ENCODE measurements around the gene TCERG1L. TPM values are rescaled to one million over a fixed set of nuclear protein-coding genes. Genes with fewer than 3 reads are reported as not detected.
"Not testable (repeated sequence)": the region's sequence is repeated elsewhere in the genome, so short reads cannot be mapped to it uniquely, and the experiment has no call there.

The TCERG1L gene
- total RNA-seq, 1 donor from 2014 or later = 0.07 TPM

- intact Hi-C loops (cut with micrococcal nuclease); H3K4me1 Mint-ChIP-seq (ENCODE audit: low read depth); H3K27ac Mint-ChIP-seq; H3K4me3 Mint-ChIP-seq (ENCODE audit: low read depth); DNase-seq (ENCODE audit: low spot score); H3K36me3 Mint-ChIP-seq (ENCODE audit: low read depth); H3K27me3 Mint-ChIP-seq (ENCODE audit: low read depth); H3K9me3 Mint-ChIP-seq: not testable (repeated sequence)
Observed at GRCh38 chr10:131234606-131235005, 76.9 kb downstream of the TCERG1L start.

DNA sequence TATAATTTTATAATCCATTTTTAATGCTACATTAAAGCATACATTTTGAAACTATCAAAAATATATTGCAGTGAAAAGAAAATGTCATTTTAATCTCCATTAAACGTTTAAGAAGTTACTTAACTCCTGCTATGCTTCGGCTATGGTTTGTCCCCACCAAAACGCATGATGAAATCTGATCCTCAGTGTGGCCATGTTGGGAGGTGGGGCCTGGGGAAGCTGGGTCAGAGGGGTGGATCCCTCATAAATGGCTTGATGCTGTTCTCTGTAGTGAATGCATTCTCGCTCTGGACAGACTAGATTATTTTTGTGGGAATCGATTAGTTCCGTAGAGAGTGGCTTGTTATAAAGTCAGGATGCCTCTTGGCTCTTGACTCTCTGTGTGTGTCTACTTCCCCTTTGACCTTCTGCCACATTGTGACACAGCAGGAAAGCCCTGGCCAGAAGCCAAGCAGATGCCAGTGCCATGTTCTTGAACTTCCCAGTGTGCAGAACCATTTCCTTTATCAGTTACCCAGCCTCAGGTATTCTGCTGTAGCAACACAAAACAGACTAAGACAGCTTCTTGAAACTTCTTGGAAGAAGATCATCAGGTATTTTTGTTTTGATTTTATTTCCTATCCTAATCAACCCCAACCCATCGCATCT is 77.8 kb downstream of the TCERG1L start:
- H3K4me1 Mint-ChIP-seq (ENCODE audit: low read depth) = no peaks in the 10 kb centered on the region
- no peak overlapping the region for H3K27ac Mint-ChIP-seq
- intact Hi-C loops (cut with micrococcal nuclease) = no loop called here
- H3K9me3 Mint-ChIP-seq = no peaks in the 10 kb centered on the region
- DNase-seq (ENCODE audit: low spot score) = no peak
- H3K4me3 Mint-ChIP-seq (ENCODE audit: low read depth) = no peak overlapping the region
- H3K27me3 Mint-ChIP-seq (ENCODE audit: low read depth) = no peaks in the 10 kb centered on the region
- H3K36me3 Mint-ChIP-seq (ENCODE audit: low read depth) = no peaks in the 10 kb centered on the region

DNA sequence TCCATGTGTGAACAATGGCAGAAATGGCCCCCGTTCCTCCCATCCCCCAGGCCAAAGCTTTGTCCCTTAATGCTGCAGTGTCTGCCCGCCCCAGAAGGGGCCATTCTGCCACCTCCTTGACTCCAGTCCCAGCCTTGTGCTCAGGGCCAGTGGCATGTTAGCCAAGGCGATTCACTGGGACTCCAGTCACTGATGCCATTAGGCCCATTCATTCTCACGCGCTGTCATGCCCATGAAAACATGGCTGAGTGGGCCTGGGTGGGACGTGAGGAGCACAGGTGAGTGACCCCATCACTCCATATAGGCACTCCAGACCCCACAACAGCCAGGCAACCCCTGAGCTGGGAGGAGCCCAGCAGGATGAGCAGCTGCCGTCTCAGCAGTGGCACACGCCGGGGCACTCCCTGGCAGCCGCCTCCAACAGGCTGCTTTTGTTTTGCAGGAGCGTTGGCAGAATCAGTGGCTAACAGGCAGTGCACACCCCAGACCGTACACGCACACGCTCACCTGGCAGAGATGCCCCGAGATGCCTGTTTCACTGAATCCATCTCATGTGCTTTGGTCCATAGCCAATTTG is 79.5 kb downstream of the TCERG1L start:
- DNase-seq (ENCODE audit: low spot score) = no peak
- H3K4me3 Mint-ChIP-seq (ENCODE audit: low read depth) = no peak overlapping the region
- H3K27ac Mint-ChIP-seq = no peak overlapping the region
- H3K27me3 Mint-ChIP-seq (ENCODE audit: low read depth) = no peaks in the 10 kb centered on the region
- no peaks in the 10 kb centered on the region for H3K9me3 Mint-ChIP-seq
- H3K36me3 Mint-ChIP-seq (ENCODE audit: low read depth) = no peaks in the 10 kb centered on the region
- H3K4me1 Mint-ChIP-seq (ENCODE audit: low read depth) = no peaks in the 10 kb centered on the region
- intact Hi-C loops (cut with micrococcal nuclease) = no loop called here

DNA sequence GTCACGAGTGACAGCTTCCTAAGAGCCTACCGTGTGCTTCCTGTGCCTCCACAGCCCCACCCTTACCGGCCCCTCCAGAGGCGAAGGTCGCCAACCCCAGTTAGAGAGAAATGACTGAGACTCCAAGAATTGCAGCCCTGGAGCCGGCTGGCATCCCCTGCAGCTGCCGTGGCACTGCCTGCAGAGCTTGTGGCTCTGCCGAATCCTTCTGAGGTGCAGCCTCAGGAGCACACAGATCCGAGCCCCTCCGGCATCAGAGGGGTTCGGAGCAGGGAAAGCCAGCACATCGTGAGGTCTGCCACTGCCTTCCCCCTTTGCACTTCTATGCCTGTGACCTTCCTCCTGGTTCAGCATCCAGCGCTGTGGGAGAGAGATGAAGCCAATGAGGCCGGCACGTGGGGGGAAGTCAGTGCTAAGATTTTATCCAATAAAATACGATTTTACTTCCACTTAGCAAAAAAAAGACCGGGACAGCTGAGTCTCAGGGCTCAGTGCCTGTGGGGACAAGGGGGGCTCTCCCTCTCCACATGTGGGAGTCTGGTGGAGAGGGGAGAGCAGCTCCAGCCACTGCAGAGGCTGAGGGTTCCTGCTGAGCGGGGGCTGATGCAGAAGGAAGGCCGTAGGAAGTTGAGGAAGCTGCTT is 80.1 kb downstream of the TCERG1L start:
- H3K4me3 Mint-ChIP-seq (ENCODE audit: low read depth) = no peak overlapping the region
- intact Hi-C loops (cut with micrococcal nuclease) = no loop called here
- H3K27ac Mint-ChIP-seq = no peak overlapping the region
- no peaks in the 10 kb centered on the region for H3K4me1 Mint-ChIP-seq (ENCODE audit: low read depth)
- DNase-seq (ENCODE audit: low spot score) = no peak
- no peaks in the 10 kb centered on the region for H3K36me3 Mint-ChIP-seq (ENCODE audit: low read depth)
- no peaks in the 10 kb centered on the region for H3K9me3 Mint-ChIP-seq
- no peaks in the 10 kb centered on the region for H3K27me3 Mint-ChIP-seq (ENCODE audit: low read depth)

- H3K4me3 Mint-ChIP-seq (ENCODE audit: low read depth) = no peak overlapping the region
- intact Hi-C loops (cut with micrococcal nuclease) = no loop called here
- no peak for DNase-seq (ENCODE audit: low spot score)
- H3K9me3 Mint-ChIP-seq = no peaks in the 10 kb centered on the region
- no peak overlapping the region for H3K27ac Mint-ChIP-seq
- no peaks in the 10 kb centered on the region for H3K4me1 Mint-ChIP-seq (ENCODE audit: low read depth)
- no peaks in the 10 kb centered on the region for H3K27me3 Mint-ChIP-seq (ENCODE audit: low read depth)
- no peaks in the 10 kb centered on the region for H3K36me3 Mint-ChIP-seq (ENCODE audit: low read depth)
Observed at GRCh38 chr10:131230641-131231322, 80.7 kb downstream of the TCERG1L start.

- no peak for DNase-seq (ENCODE audit: low spot score)
Observed at GRCh38 chr10:131230166-131230565, 81.4 kb downstream of the TCERG1L start.

GRCh38 chr10:131227163-131227740 is 84.3 kb downstream of the TCERG1L start:
- DNase-seq (ENCODE audit: low spot score) = no peak
- no peaks in the 10 kb centered on the region for H3K4me1 Mint-ChIP-seq (ENCODE audit: low read depth)
- no peak overlapping the region for H3K4me3 Mint-ChIP-seq (ENCODE audit: low read depth)
- no peaks in the 10 kb centered on the region for H3K9me3 Mint-ChIP-seq
- H3K36me3 Mint-ChIP-seq (ENCODE audit: low read depth) = no peaks in the 10 kb centered on the region
- intact Hi-C loops (cut with micrococcal nuclease) = no loop called here
- H3K27me3 Mint-ChIP-seq (ENCODE audit: low read depth) = no peaks in the 10 kb centered on the region
- no peak overlapping the region for H3K27ac Mint-ChIP-seq

More at GRCh38 chr10:131230166-131230565, 81.4 kb downstream of the TCERG1L start:
- H3K4me3 Mint-ChIP-seq (ENCODE audit: low read depth) = no peak overlapping the region
- no peaks in the 10 kb centered on the region for H3K4me1 Mint-ChIP-seq (ENCODE audit: low read depth)
- no peaks in the 10 kb centered on the region for H3K36me3 Mint-ChIP-seq (ENCODE audit: low read depth)
- H3K9me3 Mint-ChIP-seq = no peaks in the 10 kb centered on the region
- intact Hi-C loops (cut with micrococcal nuclease) = no loop called here
- no peak overlapping the region for H3K27ac Mint-ChIP-seq
- H3K27me3 Mint-ChIP-seq (ENCODE audit: low read depth) = no peaks in the 10 kb centered on the region

GRCh38 chr10:131226446-131227162 is 84.9 kb downstream of the TCERG1L start:
- intact Hi-C loops (cut with micrococcal nuclease) = no loop called here
- no peak for DNase-seq (ENCODE audit: low spot score)
- Mint-ChIP-seq H3K27ac (no peak overlapping the region), H3K9me3 (no peaks in the 10 kb centered on the region), H3K4me1 (ENCODE audit: low read depth) (no peaks in the 10 kb centered on the region), H3K4me3 (ENCODE audit: low read depth) (no peak overlapping the region), H3K27me3 (ENCODE audit: low read depth) (no peaks in the 10 kb centered on the region), H3K36me3 (ENCODE audit: low read depth) (no peaks in the 10 kb centered on the region)

DNA sequence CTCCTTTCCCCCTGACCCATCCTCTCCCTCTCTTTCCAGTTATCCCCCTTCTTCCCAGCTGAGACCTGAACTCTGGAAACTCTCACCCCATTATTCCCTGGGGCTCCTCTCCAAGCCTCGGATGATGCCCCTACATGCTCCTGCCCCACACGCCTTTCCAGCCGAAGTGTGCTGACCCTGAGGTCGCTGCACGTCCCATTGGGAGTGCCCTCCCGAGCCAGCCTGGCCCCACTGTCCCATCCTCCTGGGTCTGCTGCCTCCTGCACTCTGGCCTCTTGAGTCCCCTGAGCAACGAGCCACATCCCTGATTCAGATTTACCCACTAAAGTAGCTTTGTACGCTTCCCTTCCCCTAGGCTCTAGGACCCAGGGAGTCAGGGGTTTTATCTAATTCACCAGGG is 87.4 kb downstream of the TCERG1L start:
- Mint-ChIP-seq H3K4me1 (ENCODE audit: low read depth) (no peaks in the 10 kb centered on the region), H3K36me3 (ENCODE audit: low read depth) (no peaks in the 10 kb centered on the region), H3K27ac (no peak overlapping the region), H3K4me3 (ENCODE audit: low read depth) (no peak overlapping the region), H3K27me3 (ENCODE audit: low read depth) (no peaks in the 10 kb centered on the region), H3K9me3 (no peaks in the 10 kb centered on the region)
- no peak for DNase-seq (ENCODE audit: low spot score)
- intact Hi-C loops (cut with micrococcal nuclease) = no loop called here

DNA sequence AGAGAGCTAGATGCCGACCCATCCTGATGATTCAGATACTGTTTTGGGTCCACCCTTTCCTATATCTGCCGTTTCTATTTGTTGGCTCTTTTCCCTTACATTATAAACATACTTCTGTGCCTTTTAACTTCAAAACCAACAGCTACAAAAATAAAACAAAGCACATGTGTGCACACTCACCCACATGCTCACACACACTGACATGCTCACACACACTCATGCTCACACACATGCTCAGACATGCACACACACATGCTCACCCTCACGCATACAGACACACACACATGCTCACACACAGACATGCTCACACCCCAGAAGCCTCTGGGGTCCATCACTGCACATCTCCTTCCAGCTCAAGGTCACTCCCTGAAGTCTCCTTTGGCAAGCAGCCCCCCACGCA is 88.1 kb downstream of the TCERG1L start:
- no peaks in the 10 kb centered on the region for H3K36me3 Mint-ChIP-seq (ENCODE audit: low read depth)
- no peak overlapping the region for H3K4me3 Mint-ChIP-seq (ENCODE audit: low read depth)
- H3K4me1 Mint-ChIP-seq (ENCODE audit: low read depth) = no peaks in the 10 kb centered on the region
- no peaks in the 10 kb centered on the region for H3K27me3 Mint-ChIP-seq (ENCODE audit: low read depth)
- H3K9me3 Mint-ChIP-seq = no peaks in the 10 kb centered on the region
- no peak overlapping the region for H3K27ac Mint-ChIP-seq
- intact Hi-C loops (cut with micrococcal nuclease) = no loop called here
- DNase-seq (ENCODE audit: low spot score) = no peak

DNA sequence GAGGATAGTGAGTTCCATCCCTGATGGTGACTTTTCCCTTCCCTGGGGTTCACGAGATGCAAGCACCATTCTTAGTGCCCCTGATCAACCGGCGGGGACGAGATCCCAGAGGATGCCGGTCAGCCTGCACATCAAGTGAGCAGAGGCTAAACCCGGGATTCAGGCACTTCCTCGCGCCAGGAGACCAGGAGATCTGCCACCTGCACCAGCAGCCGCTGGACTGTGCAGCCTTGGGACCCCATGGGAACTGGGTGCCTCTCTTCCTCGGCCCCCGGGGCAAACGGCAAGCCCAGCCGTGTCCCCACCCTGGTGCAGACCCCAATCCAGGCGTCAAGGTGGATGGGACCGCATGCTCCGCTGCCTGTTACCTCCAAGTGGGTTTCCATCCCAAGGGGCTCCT is 88.5 kb downstream of the TCERG1L start:
- no peaks in the 10 kb centered on the region for H3K36me3 Mint-ChIP-seq (ENCODE audit: low read depth)
- H3K27ac Mint-ChIP-seq = no peak overlapping the region

DNA sequence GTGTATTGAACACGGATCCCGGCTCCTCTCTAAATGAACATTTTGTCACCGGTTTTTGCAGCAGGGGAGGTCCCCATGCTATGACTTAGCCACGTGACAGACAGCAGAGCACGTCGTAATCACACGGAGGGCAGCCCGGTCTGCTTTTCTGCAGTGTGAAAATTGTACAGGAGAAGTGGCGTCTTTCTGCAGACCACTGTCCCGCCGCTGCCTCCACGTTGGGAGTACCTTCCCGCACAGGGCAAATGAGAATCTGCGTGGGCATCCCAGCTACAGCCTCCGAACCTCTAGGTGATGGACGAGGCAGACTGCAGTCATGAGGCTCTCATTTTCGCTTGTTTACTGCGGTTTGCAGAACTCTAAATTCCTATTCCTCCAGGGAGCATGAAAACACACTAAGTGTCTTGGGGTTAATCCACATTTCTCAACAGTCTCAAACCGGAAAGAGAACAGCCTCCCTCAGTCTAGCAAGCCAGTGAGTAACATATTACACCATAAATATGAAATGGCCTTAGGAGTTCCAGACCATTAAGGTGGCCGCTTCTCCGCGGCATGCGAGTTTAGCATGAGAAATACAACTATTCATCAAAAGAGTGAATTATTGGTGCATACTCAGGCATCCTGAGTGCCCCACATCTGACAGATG is 89.8 kb downstream of the TCERG1L start:
- no peaks in the 10 kb centered on the region for H3K4me1 Mint-ChIP-seq (ENCODE audit: low read depth)
- no peaks in the 10 kb centered on the region for H3K27me3 Mint-ChIP-seq (ENCODE audit: low read depth)
- intact Hi-C loops (cut with micrococcal nuclease) = no loop called here
- no peak overlapping the region for H3K4me3 Mint-ChIP-seq (ENCODE audit: low read depth)
- no peak for DNase-seq (ENCODE audit: low spot score)
- no peak overlapping the region for H3K27ac Mint-ChIP-seq
- H3K9me3 Mint-ChIP-seq = no peaks in the 10 kb centered on the region
- no peaks in the 10 kb centered on the region for H3K36me3 Mint-ChIP-seq (ENCODE audit: low read depth)

More for the DNA sequence above, 88.5 kb downstream of the TCERG1L start:
- Mint-ChIP-seq H3K4me3 (ENCODE audit: low read depth) (no peak overlapping the region), H3K4me1 (ENCODE audit: low read depth) (no peaks in the 10 kb centered on the region), H3K9me3 (no peaks in the 10 kb centered on the region), H3K27me3 (ENCODE audit: low read depth) (no peaks in the 10 kb centered on the region)
- intact Hi-C loops (cut with micrococcal nuclease) = no loop called here
- DNase-seq (ENCODE audit: low spot score) = no peak

Data from activated T-helper 2 cell treated with anti-CD3 and anti-CD28 coated beads, Interferon-gamma antibody, Interleukin-2, Interleukin-4, amounts not matched to agents 10 μg/mL and 5 μg/mL and 100 μg/mL, durations not matched to agents 14 hours and 24 hours and 36 hours (primary cell).